Right renal pelvis (tissue), 4 donors: Measurements from ENCODE around the gene CHRM5. TPM values are rescaled to one million over a fixed set of nuclear protein-coding genes. Genes with fewer than 3 reads are reported as not detected.

ENCODE experiments used
- DNase-seq, 4 donors: peaks; one replicate each; pipeline ENCODE4 v3.0.0-alpha.2; 2013; ENCODE audit warnings: low read depth in 4 of 4, low spot score in 3 of 4, missing footprints in 1 of 4
- polyA plus RNA-seq, 4 donors: library from polyadenylated mRNA; unstranded; fragments of 120-200 nt; gene quantifications; one replicate each; pipeline ENCODE4 v1.2.1, GENCODE V29; 2013; ENCODE audit not compliant: insufficient read length in 4 of 4

CHRM5 gene
- under 1 TPM; 0.13 to 0.24 (median 0.18) TPM for polyA plus RNA-seq

DNA sequence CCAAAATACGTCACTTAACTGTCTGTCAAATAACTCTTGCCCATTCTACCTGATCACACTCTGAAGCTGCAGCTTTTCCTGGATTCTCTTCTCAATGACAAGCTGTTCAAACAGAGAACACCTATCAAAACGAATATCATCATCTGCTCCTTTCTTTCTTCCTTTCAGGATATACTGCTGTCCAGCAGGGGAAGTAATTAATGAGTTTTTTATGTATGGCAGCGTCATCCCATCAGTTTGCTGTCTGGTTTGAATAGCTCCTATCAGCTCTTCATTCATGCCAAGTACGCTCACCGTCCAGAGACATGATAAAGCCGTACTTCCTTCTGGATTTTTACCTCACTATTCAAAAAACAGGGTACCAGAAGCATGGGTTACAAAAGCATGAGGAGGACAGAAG lies at the start of gene CHRM5:
Gene CHRM5 (plus strand): TSS at position 274 of the 400 bp plus-strand sequence. CDS start 94,221 bp downstream, outside the sequence.
- no peak for DNase-seq

- DNase-seq: no peak
Observed at GRCh38 chr15:33923446-33923845, 44.9 kb upstream of the CHRM5 start.

DNA sequence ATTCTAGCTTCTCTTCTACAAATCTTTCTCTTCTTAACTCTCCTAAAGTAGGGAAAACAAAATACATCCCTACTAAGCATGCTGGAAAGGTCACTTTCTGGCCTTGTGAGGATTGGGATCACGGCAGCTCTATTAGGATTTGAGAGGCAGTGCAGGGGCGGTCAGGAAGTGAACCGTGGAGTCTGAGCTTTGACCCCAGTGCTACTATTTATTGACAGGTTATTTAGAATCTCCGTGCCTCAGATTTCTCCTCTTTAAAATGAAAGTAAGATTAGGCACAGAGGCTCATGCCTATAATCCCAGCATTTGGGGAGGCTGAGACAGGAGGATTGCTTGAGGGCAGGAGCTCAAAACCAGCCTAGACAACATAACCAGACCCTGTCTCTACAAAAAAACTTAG lies 42.0 kb upstream of the CHRM5 start:
- no peak for DNase-seq

GRCh38 chr15:33932734-33933133 lies 35.6 kb upstream of the CHRM5 start:
- no peak for DNase-seq

GRCh38 chr15:33934396-33934795 lies 33.9 kb upstream of the CHRM5 start:
- DNase-seq: no peak

GRCh38 chr15:33934921-33935320 lies 33.4 kb upstream of the CHRM5 start:
- DNase-seq: no peak

GRCh38 chr15:33941279-33942063 lies 26.8 kb upstream of the CHRM5 start:
- no peak for DNase-seq

GRCh38 chr15:33946152-33946551 lies 22.1 kb upstream of the CHRM5 start:
- peak in 2 of 4 donors; percentile 14 to 43 for DNase-seq

GRCh38 chr15:33955945-33956344 lies 12.4 kb upstream of the CHRM5 start:
- no peak for DNase-seq

- DNase-seq: no peak
Observed at GRCh38 chr15:33956397-33956796, 11.9 kb upstream of the CHRM5 start.

DNA sequence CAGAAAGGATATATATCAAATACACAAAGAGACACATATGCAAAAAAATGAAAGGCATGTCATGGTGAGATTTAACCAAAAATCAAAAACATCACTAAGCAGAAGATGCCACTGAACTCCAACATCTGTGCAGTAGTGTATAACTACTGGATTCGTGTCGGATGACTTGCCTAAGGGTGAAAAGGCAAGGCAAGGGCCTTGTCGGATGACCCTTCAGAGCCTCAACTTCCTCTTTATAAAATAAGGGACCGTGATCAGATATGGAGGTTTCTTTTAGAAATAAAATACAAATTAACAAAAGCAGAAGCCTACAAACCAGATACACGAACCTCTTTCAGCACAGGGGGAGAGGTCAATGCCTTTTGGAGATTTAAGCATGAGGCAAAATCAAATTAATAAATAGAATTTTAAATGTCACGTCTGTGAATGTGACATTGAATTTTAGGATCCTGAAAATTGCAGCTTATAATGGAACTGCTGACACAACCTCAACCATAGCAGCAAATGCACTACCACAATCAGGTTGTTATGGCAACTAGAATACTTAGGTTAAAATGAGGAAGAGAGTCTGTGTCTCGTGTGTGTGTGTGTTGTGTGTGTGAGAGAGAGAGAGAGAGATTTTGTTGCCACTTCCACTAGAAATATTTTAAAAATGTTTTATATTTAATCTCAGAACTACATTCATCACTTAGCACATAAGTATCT lies 8.3 kb upstream of the CHRM5 start:
- DNase-seq: no peak

GRCh38 chr15:33960549-33960935 lies 7.8 kb upstream of the CHRM5 start:
- DNase-seq: no peak

DNA sequence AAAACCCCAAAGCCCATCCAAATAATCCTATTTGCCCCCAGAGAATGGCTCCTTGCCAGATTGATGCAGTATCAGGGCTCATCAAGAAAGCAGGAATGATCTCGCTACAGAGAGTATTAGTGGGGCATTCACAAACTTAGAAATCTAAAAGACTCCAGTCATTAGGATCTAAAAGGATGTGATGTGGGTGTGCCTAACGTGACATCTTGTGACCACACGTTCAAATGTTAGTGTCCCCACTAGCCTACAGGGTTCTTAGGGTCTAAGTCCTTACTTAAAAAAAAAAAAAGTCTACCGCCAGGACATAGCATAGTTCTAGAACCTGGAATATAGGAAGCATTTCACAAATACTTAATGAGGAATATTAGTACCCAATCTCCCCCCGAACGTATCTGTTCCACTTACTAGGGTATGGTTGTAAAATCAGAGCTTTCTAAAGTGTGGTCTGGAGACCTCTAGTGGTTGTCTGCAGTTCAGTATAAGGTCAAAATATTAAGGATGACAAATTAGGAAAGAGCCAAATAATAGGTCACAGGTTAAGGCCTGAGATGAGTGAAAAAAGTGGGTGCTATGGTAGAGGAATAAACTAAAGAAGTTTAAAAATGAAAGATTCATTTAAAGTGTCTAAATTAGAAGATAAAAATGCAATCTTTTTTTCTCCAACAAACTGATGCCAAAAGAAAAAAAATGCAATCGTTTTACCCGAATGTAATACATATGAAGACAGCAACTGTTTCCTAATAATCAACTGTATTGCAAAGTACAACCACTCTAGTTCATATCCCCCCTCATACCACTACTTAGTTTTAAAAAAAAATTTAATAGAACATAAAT lies 4.2 kb upstream of the CHRM5 start:
- no peak for DNase-seq

DNA sequence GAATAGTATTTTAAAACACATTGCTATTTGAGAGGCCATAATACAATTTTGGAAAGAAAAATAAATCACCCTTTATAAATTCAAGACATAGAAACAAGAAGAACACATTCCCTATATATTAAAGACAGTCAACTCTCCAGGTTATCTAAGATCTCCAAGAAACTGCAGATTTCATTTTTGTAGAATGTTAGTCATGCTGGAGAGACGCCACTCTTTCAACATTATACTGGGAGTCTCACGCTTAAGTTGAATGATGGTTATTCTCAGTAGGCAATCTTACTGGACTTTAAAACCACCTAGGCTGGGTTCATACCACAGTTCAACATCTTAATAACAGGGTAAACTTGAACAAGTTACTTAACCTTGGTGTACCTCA lies 3.6 kb upstream of the CHRM5 start:
- DNase-seq: no peak

- no peak for DNase-seq
Observed at GRCh38 chr15:33968821-33969220, 524 bp downstream of the CHRM5 start.

GRCh38 chr15:33971811-33972210 lies 3.5 kb downstream of the CHRM5 start:
- no peak for DNase-seq

GRCh38 chr15:33975022-33975565 lies 6.8 kb downstream of the CHRM5 start:
- no peak for DNase-seq

- no peak for DNase-seq
Observed at GRCh38 chr15:33980159-33980558, 11.9 kb downstream of the CHRM5 start.

DNA sequence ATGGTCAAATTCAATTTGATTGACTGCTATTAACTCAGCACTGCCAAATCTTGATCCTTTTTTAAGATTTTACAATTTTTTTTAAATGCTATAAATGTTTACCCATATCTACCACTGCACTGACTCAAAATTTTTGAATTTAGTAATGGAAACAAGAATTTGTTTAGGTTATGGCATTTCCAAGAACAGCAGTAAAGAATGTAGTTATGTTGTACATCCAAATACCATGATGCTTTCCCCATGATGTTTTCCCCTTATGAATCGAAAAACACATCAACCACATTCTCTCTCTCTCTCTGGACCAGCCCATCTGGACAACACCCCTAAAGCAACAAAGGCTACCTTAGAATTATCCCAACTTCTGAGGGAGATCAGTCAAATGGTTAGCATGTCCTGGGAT lies 14.2 kb downstream of the CHRM5 start:
- no peak for DNase-seq

DNA sequence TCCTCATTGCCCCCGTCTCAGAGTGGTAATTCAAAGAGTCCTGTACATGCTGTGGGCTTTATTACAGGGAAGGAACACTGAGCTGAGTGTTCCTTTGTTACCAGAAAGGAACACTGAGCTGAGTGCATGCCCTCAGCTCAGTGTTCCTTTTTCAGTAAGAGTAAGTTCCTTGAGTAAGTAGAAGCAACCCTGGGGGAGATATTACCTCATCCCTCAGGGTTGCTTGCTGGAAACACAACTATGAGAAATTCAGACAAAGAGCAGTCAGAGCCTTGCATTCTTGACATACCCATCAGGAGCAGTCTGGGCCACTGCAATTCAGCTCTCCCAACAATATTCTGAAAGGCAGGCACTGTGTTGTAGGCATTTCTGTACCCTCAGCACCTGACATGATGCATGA lies 17.0 kb downstream of the CHRM5 start:
- no peak for DNase-seq

DNA sequence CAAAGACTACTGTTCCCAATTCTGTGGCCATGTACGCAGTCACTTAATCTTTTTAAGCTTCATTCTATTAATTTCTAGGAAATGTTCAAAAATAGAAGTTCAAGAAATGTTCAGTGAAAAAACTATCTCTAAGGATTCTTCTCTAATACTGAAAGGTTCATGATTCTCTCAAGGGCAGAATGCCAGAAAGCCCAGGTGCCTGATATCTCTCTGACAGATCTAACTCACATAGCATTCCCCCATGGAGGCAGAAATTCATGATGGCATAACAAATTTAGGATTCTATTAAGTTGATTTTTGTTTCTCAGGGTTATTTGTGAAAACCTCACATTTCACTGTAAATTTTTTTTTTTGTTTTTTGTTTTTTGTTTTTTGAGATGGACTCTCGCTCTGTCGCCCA lies 17.5 kb downstream of the CHRM5 start:
- DNase-seq: no peak
